Panc1 (cell line): Measurements from ENCODE around the gene BICD1. TPM values are rescaled to one million over a fixed set of nuclear protein-coding genes. Genes with fewer than 3 reads are reported as not detected.

ENCODE experiments used
- ATAC-seq: fragments of 200-7000 bp; cut with Tn5 transposase; 2 replicates; pipeline ENCODE4 v1.9.1; 2020; ENCODE audit warnings: mild to moderate bottlenecking, moderate library complexity
- BruUV-seq: library from RNA; stranded (reverse); fragments of 400-500 nt; replicated peaks from 2 replicates; lab custom pipeline; 2021; lab: Mats Ljungman, UMichigan
- CTCF ChIA-PET: fragments of 300-600 bp; sonication (Branson Sonifier 250); formaldehyde crosslinking; loops from one replicate; lab custom pipeline; 2022; ENCODE audit warnings: antibody characterized with exemption; lab: Charles Lee
- POLR2A ChIA-PET: fragments of 300-600 bp; sonication (Branson Sonifier 250); formaldehyde crosslinking; loops from one replicate; lab custom pipeline; 2022; ENCODE audit warnings: antibody characterized with exemption; lab: Charles Lee
- DNase-seq: peaks from one replicate; pipeline ENCODE4 v3.0.0-alpha.2; 2010; ENCODE audit warnings: low read depth, low spot score
- H3K27ac ChIP-seq: 2 replicates; pipeline ENCODE4 v1.5.1; 2011; ENCODE audit warnings: mild to moderate bottlenecking, low read length, inconsistent platforms
- H3K27me3 ChIP-seq: fragments of 200-500 bp; sonication (Bioruptor generic); 2 replicates; pipeline ENCODE4 v1.6.0; 2014; ENCODE audit warnings: low read length, inconsistent platforms; ENCODE audit not compliant: control insufficient read depth, insufficient read depth
- H3K36me3 ChIP-seq: fragments of 200-500 bp; sonication (Bioruptor generic); 2 replicates; pipeline ENCODE4 v1.5.1; 2014; ENCODE audit warnings: inconsistent platforms, mild to moderate bottlenecking, low read length, moderate library complexity; ENCODE audit not compliant: control insufficient read depth, insufficient read depth
- H3K4me1 ChIP-seq: 2 replicates; pipeline ENCODE4 v1.5.1; 2011; ENCODE audit warnings: inconsistent platforms, mild to moderate bottlenecking, low read length, moderate library complexity; ENCODE audit not compliant: control insufficient read depth, insufficient read depth
- H3K4me3 ChIP-seq, 2 experiments: 2 replicates each; pipeline ENCODE4 v1.5.1; 2011 to 2012; ENCODE audit warnings: low read depth in 2 of 2, low read length in 2 of 2, mild to moderate bottlenecking in 2 of 2, inconsistent platforms in 1 of 2, moderate library complexity in 1 of 2
- H3K9me3 ChIP-seq: fragments of 200-500 bp; sonication (Bioruptor generic); 2 replicates; pipeline ENCODE4 v1.5.1; 2014; ENCODE audit warnings: low read depth, mild to moderate bottlenecking, inconsistent platforms, low read length, moderate library complexity; ENCODE audit not compliant: control insufficient read depth, insufficient read depth
- CTCF ChIP-seq: fragments of 450-650 bp; IDR thresholded peaks from 2 replicates; pipeline ENCODE4 v1.5.1; 2017; ENCODE audit warnings: mild to moderate bottlenecking
- POLR2AphosphoS5 ChIP-seq: IDR thresholded peaks from 2 replicates; pipeline ENCODE4 v1.6.1; 2012; ENCODE audit warnings: mild to moderate bottlenecking, low read depth, low read length, moderate library complexity
- REST ChIP-seq, 2 experiments: IDR thresholded peaks; 2 replicates each; pipeline ENCODE4 v1.6.1; 2011 to 2012; ENCODE audit warnings: low read depth in 2 of 2, control low read depth in 1 of 2, low read length in 1 of 2, mild to moderate bottlenecking in 1 of 2, moderate library complexity in 1 of 2; ENCODE audit not compliant: insufficient read depth in 1 of 2
- SIN3A ChIP-seq: IDR thresholded peaks from 2 replicates; pipeline ENCODE4 v1.6.1; 2012; ENCODE audit warnings: low read depth, mild to moderate bottlenecking, low read length, moderate library complexity, borderline replicate concordance; ENCODE audit not compliant: insufficient read depth
- TCF7L2 ChIP-seq: IDR thresholded peaks from 2 replicates; pipeline ENCODE4 v1.6.1; 2011; ENCODE audit warnings: mild to moderate bottlenecking, low read depth, low read length, inconsistent platforms
- in situ Hi-C: cut with HindIII; loops from 2 replicates; pipeline ENCODE4 v1.10.0; 2016; ENCODE audit warnings: low sequenced_read_pairs, low pct_unique_long_range_greater_than_20kb
- intact Hi-C: fragments of 100-400 bp; cut with micrococcal nuclease; formaldehyde crosslinking; loops from one replicate; pipeline ENCODE4 v1.10.0; 2022; ENCODE audit not compliant: unreplicated experiment
- total RNA-seq: library from RNA; stranded (reverse); gene quantifications from one replicate; pipeline ENCODE4 v1.2.1, GENCODE V29; 2021; ENCODE audit not compliant: unreplicated experiment

The BICD1 gene
- total RNA-seq, 1 experiment from 2014 or later: 40.0 TPM

GRCh38 chr12:32357601-32358249 is 251.1 kb downstream of the BICD1 start:
- H3K9me3 ChIP-seq: no peaks in the 10 kb centered on the region
- no peaks in the 10 kb centered on the region for H3K27me3 ChIP-seq
- no peak overlapping the region for H3K27ac ChIP-seq
- BruUV-seq: no TSS peak
- intact Hi-C loops (no loop called here), in situ Hi-C loops (no loop called here)
- ATAC-seq (no peak), DNase-seq (no peak)
- ChIA-PET POLR2A (no interaction called here), CTCF (no interaction called here)
- TF ChIP-seq TCF7L2 (no peak), POLR2AphosphoS5 (no peak), SIN3A (no peak), REST (IDR thresholded peaks at IDR 0.05; ENCODE audit: insufficient read depth in 1 of 2, low read depth in 2 of 2, low read length in 1 of 2) (no peak)
- no peaks in the 10 kb centered on the region for H3K4me1 ChIP-seq
- no peaks in the 10 kb centered on the region for H3K36me3 ChIP-seq
- H3K4me3 ChIP-seq: no peak overlapping the region

GRCh38 chr12:32360956-32361355 is 254.3 kb downstream of the BICD1 start:
- in situ Hi-C loops: no loop called here
- intact Hi-C loops: loop anchor here (10.0 kb wide), 1 partner anchor 94 kb away; no protein-coding TSS in a partner anchor
- ChIA-PET POLR2A (interaction anchor here (0.8 kb wide), 1 partner anchor 395 kb away, joined by 3 read pairs; the partner anchor contains the start of gene YARS2), CTCF (no interaction called here)
- Histone ChIP-seq H3K4me3 (no peak overlapping the region), H3K9me3 (no peaks in the 10 kb centered on the region), H3K27ac (no peak overlapping the region), H3K4me1 (no peaks in the 10 kb centered on the region), H3K27me3 (no peaks in the 10 kb centered on the region), H3K36me3 (no peaks in the 10 kb centered on the region)
- TF ChIP-seq POLR2AphosphoS5: no peak
- no peak for TF ChIP-seq REST (IDR thresholded peaks at IDR 0.05; ENCODE audit: insufficient read depth in 1 of 2, low read depth in 2 of 2, low read length in 1 of 2)
- TF ChIP-seq SIN3A: no peak
- TF ChIP-seq CTCF: no peak
- TF ChIP-seq TCF7L2: no peak
- BruUV-seq: TSS peak; percentile 30
- no peak for ATAC-seq
- DNase-seq: no peak
